HG02938 (cell line): ENCODE results near the gene SLC39A11.
"Not testable (repeated sequence)": the region's sequence is repeated elsewhere in the genome, so short reads cannot be mapped to it uniquely, and the experiment has no call there.

Experiments
- ATAC-seq: cut with Tn5 transposase; IDR thresholded peaks from one replicate; pipeline ENCODE4 v1.9.1; 2021; ENCODE audit warnings: mild to moderate bottlenecking, moderate library complexity; ENCODE audit not compliant: unreplicated experiment

Gene SLC39A11

GRCh38 chr17:73092523-73093135 lies at the start of gene SLC39A11:
SLC39A11 (minus strand) TSS chr17:73092688; CDS start chr17:73088764, 3,924 bp downstream.
- ATAC-seq, result peak; percentile 98

GRCh38 chr17:73141411-73141810 lies 48.9 kb upstream of the SLC39A11 start:
- no peak for ATAC-seq

GRCh38 chr17:73140566-73140965 lies 48.1 kb upstream of the SLC39A11 start:
- no peak for ATAC-seq

GRCh38 chr17:73139296-73139695 lies 46.8 kb upstream of the SLC39A11 start:
- no peak for ATAC-seq

GRCh38 chr17:73138541-73139138 lies 46.2 kb upstream of the SLC39A11 start:
- no peak for ATAC-seq

- no peak for ATAC-seq
Measured at GRCh38 chr17:73137376-73137775, 44.9 kb upstream of the SLC39A11 start.

- ATAC-seq, result no peak
Measured at GRCh38 chr17:73135766-73136165, 43.3 kb upstream of the SLC39A11 start.

- no peak for ATAC-seq
Measured at GRCh38 chr17:73133911-73134649, 41.6 kb upstream of the SLC39A11 start.

GRCh38 chr17:73132085-73132492 lies 39.6 kb upstream of the SLC39A11 start:
- no peak for ATAC-seq

- ATAC-seq, result not testable (repeated sequence)
Measured at GRCh38 chr17:73131439-73131838, 39.0 kb upstream of the SLC39A11 start.

- no peak for ATAC-seq
Measured at GRCh38 chr17:73130977-73131376, 38.5 kb upstream of the SLC39A11 start.

- no peak for ATAC-seq
Measured at GRCh38 chr17:73128496-73128895, 36.0 kb upstream of the SLC39A11 start.

GRCh38 chr17:73126716-73127473 lies 34.4 kb upstream of the SLC39A11 start:
- ATAC-seq, result no peak

- no peak for ATAC-seq
Measured at GRCh38 chr17:73123606-73124320, 31.3 kb upstream of the SLC39A11 start.

GRCh38 chr17:73122953-73123605 lies 30.6 kb upstream of the SLC39A11 start:
- no peak for ATAC-seq

- no peak for ATAC-seq
Measured at GRCh38 chr17:73121506-73121905, 29.0 kb upstream of the SLC39A11 start.

- ATAC-seq, result no peak
Measured at GRCh38 chr17:73119631-73120030, 27.1 kb upstream of the SLC39A11 start.

GRCh38 chr17:73118951-73119391 lies 26.5 kb upstream of the SLC39A11 start:
- no peak for ATAC-seq

GRCh38 chr17:73118139-73118538 lies 25.7 kb upstream of the SLC39A11 start:
- ATAC-seq, result no peak

- no peak for ATAC-seq
Measured at GRCh38 chr17:73112246-73112645, 19.8 kb upstream of the SLC39A11 start.
